HL-60 (cell line): ENCODE results near the gene RAB13.

ENCODE experiments used
- DNase-seq, 2 experiments: peaks; one replicate each; pipeline ENCODE4 v3.0.0-alpha.2; 2010 to 2020; ENCODE audit warnings: low read depth in 1 of 2, low spot score in 1 of 2
- H3K27ac ChIP-seq: fragments of 250-450 bp; sonication (Bioruptor Pico); replicated peaks from 2 replicates; pipeline ENCODE4 v1.5.1; 2020; ENCODE audit warnings: mild to moderate bottlenecking, moderate library complexity
- H3K27me3 ChIP-seq: fragments of 250-450 bp; sonication (Bioruptor Pico); 2 replicates; pipeline ENCODE4 v1.5.1; 2021; ENCODE audit warnings: mild to moderate bottlenecking, moderate library complexity; ENCODE audit not compliant: insufficient read depth, poor library complexity, severe bottlenecking
- H3K4me3 ChIP-seq: replicated peaks from 2 replicates; pipeline ENCODE4 v1.5.1; 2011; ENCODE audit warnings: mild to moderate bottlenecking, control low read depth, low read length; ENCODE audit not compliant: insufficient read depth
- CTCF ChIP-seq: IDR thresholded peaks from one replicate; pipeline ENCODE4 v1.5.1; 2011; ENCODE audit warnings: low read length, control low read depth, inconsistent platforms; ENCODE audit not compliant: insufficient read depth
- GABPA ChIP-seq: IDR thresholded peaks from 2 replicates; pipeline ENCODE4 v1.6.1; 2012; ENCODE audit warnings: low read depth
- POLR2AphosphoS5 ChIP-seq: IDR thresholded peaks from 2 replicates; pipeline ENCODE4 v1.6.1; 2012; ENCODE audit warnings: low read depth
- REST ChIP-seq: IDR thresholded peaks from 2 replicates; pipeline ENCODE4 v1.6.1; 2012; ENCODE audit warnings: low read depth; ENCODE audit not compliant: insufficient replicate concordance
- SPI1 ChIP-seq: IDR thresholded peaks from 2 replicates; pipeline ENCODE4 v1.6.1; 2012; ENCODE audit warnings: low read depth, mild to moderate bottlenecking, borderline replicate concordance

The RAB13 gene

GRCh38 chr1:153959454-153959853, 26.7 kb downstream of the RAB13 start:
- Histone ChIP-seq H3K27ac (no peak overlapping the region), H3K27me3 (no peaks in the 10 kb centered on the region), H3K4me3 (no peak overlapping the region)
- no peak for TF ChIP-seq POLR2AphosphoS5
- TF ChIP-seq SPI1 = peak; percentile 17; the same call in 1 of the 2 replicates
- DNase-seq = no peak

- Histone ChIP-seq H3K4me3 (no peak overlapping the region), H3K27ac (no peak overlapping the region), H3K27me3 (no peaks in the 10 kb centered on the region)
- TF ChIP-seq SPI1 (no peak), CTCF (no peak), GABPA (no peak), POLR2AphosphoS5 (no peak), REST (no peak)
- DNase-seq = no peak
These were observed 27.2 kb downstream of the RAB13 start for GRCh38 chr1:153958961-153959260.

- no peaks in the 10 kb centered on the region for H3K27me3 ChIP-seq
- H3K4me3 ChIP-seq = peak within 1 kb of the TSS; percentile 96
- peak within 1 kb of the TSS; percentile 88 for H3K27ac ChIP-seq
- DNase-seq = peak; percentile 98 to 99
- peak; percentile 50; the same call in 1 of the 2 replicates for TF ChIP-seq POLR2AphosphoS5
- no peak for TF ChIP-seq REST
- no peak for TF ChIP-seq CTCF
- TF ChIP-seq SPI1 = peak; percentile 45; the same call in 1 of the 2 replicates
- peak; percentile 88 for TF ChIP-seq GABPA
These were observed 27.8 kb downstream of the RAB13 start, which contains the start of gene CRTC2 for GRCh38 chr1:153958111-153958960. Gene CRTC2, minus strand, starts transcription at chr1:153958612. Its CDS starts 115 bp downstream, at chr1:153958497.

- H3K4me3 ChIP-seq = peak overlapping the region; percentile 96
- DNase-seq = peak in 1 of 2 experiments; percentile 42
- TF ChIP-seq SPI1 = no peak
- TF ChIP-seq REST = no peak
- TF ChIP-seq GABPA = no peak; the same call in 1 of the 2 replicates
- TF ChIP-seq POLR2AphosphoS5 = no peak
- H3K27me3 ChIP-seq = no peaks in the 10 kb centered on the region
- peak overlapping the region; percentile 88 for H3K27ac ChIP-seq
These were observed 28.4 kb downstream of the RAB13 start for GRCh38 chr1:153957744-153958110.
